ENCODE data around the gene CHRNA1. TPM values are rescaled to one million over a fixed set of nuclear protein-coding genes. Genes with fewer than 3 reads are reported as not detected.
"Not testable (repeated sequence)": the region's sequence is repeated elsewhere in the genome, so short reads cannot be mapped to it uniquely, and the experiment has no call there.

The CHRNA1 gene
- total and polyA plus RNA-seq, 9 of the 15 experiments (the other 6 are each of a cell fraction or from before 2014, with no cell fraction given): not detected

DNA sequence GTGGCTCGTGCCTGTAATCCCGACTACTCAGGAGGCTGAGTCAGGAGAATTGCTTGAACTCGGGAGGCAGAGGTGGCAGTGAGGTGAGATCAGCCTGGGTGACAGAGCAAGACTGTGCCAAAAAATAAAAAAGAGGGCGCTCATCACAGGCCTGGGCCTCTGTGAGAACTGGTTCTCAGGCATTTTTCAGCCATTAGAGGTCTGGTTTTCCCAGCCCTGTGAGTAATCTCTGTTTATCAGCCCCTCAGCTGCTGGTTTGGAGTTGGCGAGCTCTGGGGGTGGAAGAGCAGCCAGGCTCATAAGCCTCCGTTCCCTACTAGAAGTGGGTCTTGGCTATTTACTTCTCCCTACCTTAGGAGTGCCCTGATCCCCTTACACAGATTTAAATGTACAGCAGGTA lies 53.1 kb downstream of the CHRNA1 start:
- DNase-seq (ENCODE audit: extremely low read depth in 1 of 4, low spot score in 3 of 4) (no peak), ATAC-seq (no peak; the same call in 2 of the 3 replicates), FAIRE-seq (no peak)
- in situ Hi-C loops (cut with MboI): no loop called here
- Histone ChIP-seq H4K20me1 (replicated peaks; ENCODE audit: control insufficient read depth, insufficient read depth, low read length) (no peaks in the 10 kb centered on the region), H3K27me3 (ENCODE audit: control insufficient read depth in 2 of 2, insufficient read depth in 2 of 2, low read length in 2 of 2) (peaks cover 12 to 39% of the 10 kb centered on the region in 2 experiments; a peak in 3 of 5 replicates), H3K4me1 (replicated peaks in 1 of 2; ENCODE audit: control insufficient read depth in 2 of 2, insufficient read depth in 2 of 2, low read length in 2 of 2) (no peaks in the 10 kb centered on the region), H3K9me1 (ENCODE audit: control insufficient read depth, insufficient read depth, low read length) (no peaks in the 10 kb centered on the region), H3K4me3 (no peak overlapping the region), H3K27ac (ENCODE audit: extremely low read depth, low read depth, low read length) (no peak overlapping the region), H2AFZ (ENCODE audit: low read depth, low read length) (no peak overlapping the region), H3K36me3 (ENCODE audit: control insufficient read depth, insufficient read depth, low read length) (no peaks in the 10 kb centered on the region), H3K4me2 (ENCODE audit: insufficient read depth, low read length) (no peak overlapping the region), H3K9me3 (replicated peaks; ENCODE audit: control insufficient read depth, insufficient read depth, low read depth, low read length) (no peaks in the 10 kb centered on the region), H3K9ac (ENCODE audit: insufficient read depth in 1 of 2, low read depth in 2 of 2, low read length in 2 of 2) (no peak overlapping the region), H3K79me2 (ENCODE audit: control insufficient read depth, insufficient read depth, low read length) (no peaks in the 10 kb centered on the region)
- ChIA-PET CTCF (ENCODE audit: low intra/inter-chr PET ratio) (interaction anchor here (0.7 kb wide), 1 partner anchor 11 kb away, joined by 3 read pairs; no protein-coding TSS in a partner anchor), POLR2A (interaction anchor here (0.8 kb wide), 1 partner anchor 259 kb away, joined by 3 read pairs; no protein-coding TSS in a partner anchor)
- no peak for TF ChIP-seq BACH1 (tag; IDR thresholded peaks at IDR 0.05)
- no peak for TF ChIP-seq ZNF830 (CRISPR knock-in tag; IDR thresholded peaks at IDR 0.05)
- no peak for TF ChIP-seq ZNF77 (CRISPR knock-in tag; IDR thresholded peaks at IDR 0.05)
- TF ChIP-seq SMARCA4 (IDR thresholded peaks at IDR 0.05): no peak
- no peak for TF ChIP-seq BRCA1 (IDR thresholded peaks at IDR 0.05)
- TF ChIP-seq BRCA1 (CRISPR knock-in tag; IDR thresholded peaks at IDR 0.05): no peak
- TF ChIP-seq ELF2 (CRISPR knock-in tag; IDR thresholded peaks at IDR 0.05): no peak
- no peak for TF ChIP-seq MTA3 (IDR thresholded peaks at IDR 0.05; ENCODE audit: borderline replicate concordance)
- no peak for TF ChIP-seq CCAR2 (IDR thresholded peaks at IDR 0.05; ENCODE audit: low read depth, low read length)
- WGBS (ENCODE audit: insufficient coverage, low coverage, missing lambda C conversion rate): 3% methylated on average over 6 of the region's 6 CpGs
- intact Hi-C loops (cut with micrococcal nuclease): no loop called here
- no TSS peak for BruUV-seq (replicated peaks)

DNA sequence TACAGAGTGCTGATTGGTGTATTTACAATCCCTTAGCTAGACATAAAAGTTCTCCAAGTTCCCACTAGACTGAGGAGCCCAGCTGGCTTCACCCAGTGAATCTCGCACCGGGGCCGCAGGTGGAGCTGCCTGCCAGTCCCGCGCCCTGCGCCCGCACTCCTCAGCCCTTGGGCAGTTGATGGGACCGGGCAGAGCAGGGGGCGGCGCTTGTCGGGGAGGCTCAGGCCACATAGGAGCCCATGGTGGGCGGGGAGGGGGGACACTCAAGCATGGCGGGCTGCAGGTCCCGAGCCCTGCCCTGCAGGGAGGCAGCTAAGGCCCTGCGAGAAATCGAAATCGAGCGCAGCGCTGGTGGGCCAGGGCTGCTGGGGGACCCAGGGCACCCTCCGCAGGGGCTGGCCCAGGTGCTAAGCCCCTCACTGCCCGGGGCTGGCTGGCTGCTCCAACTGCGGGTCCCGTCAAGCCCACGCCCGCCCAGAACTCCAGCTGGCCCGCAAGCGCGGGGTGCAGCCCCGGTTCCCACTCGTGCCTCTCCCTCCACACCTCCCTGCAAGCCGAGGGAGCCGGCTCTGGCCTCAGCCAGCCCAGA lies 54.8 kb downstream of the CHRNA1 start:
- DNase-seq (ENCODE audit: extremely low read depth in 1 of 4, low spot score in 3 of 4); H3K4me3 ChIP-seq; H3K36me3 ChIP-seq (ENCODE audit: control insufficient read depth, insufficient read depth, low read length); H3K4me1 ChIP-seq (replicated peaks in 1 of 2; ENCODE audit: control insufficient read depth in 2 of 2, insufficient read depth in 2 of 2, low read length in 2 of 2); H2AFZ ChIP-seq (ENCODE audit: low read depth, low read length); ATAC-seq; FAIRE-seq; H3K4me2 ChIP-seq (ENCODE audit: insufficient read depth, low read length); BruUV-seq (replicated peaks); CTCF ChIA-PET (ENCODE audit: low intra/inter-chr PET ratio); H3K9me1 ChIP-seq (ENCODE audit: control insufficient read depth, insufficient read depth, low read length); H4K20me1 ChIP-seq (replicated peaks; ENCODE audit: control insufficient read depth, insufficient read depth, low read length); H3K9ac ChIP-seq (ENCODE audit: insufficient read depth in 1 of 2, low read depth in 2 of 2, low read length in 2 of 2); in situ Hi-C loops (cut with MboI); intact Hi-C loops (cut with micrococcal nuclease); H3K27ac ChIP-seq (ENCODE audit: extremely low read depth, low read depth, low read length); H3K9me3 ChIP-seq (replicated peaks; ENCODE audit: control insufficient read depth, insufficient read depth, low read depth, low read length); H3K79me2 ChIP-seq (ENCODE audit: control insufficient read depth, insufficient read depth, low read length): not testable (repeated sequence)
- WGBS (ENCODE audit: insufficient coverage, low coverage, missing lambda C conversion rate): 16% methylated on average over 26 of the region's 32 CpGs
- peaks cover 14 to 44% of the 10 kb centered on the region in 2 experiments; a peak in 3 of 5 replicates for H3K27me3 ChIP-seq (ENCODE audit: control insufficient read depth in 2 of 2, insufficient read depth in 2 of 2, low read length in 2 of 2)
- POLR2A ChIA-PET: interaction anchor here (0.7 to 1.3 kb wide), 4 partner anchors 10 to 66 kb away, joined by 3 to 5 read pairs (median 4); no protein-coding TSS in a partner anchor

Measured in K562 (cell line).